ENCODE data around the gene EEF2.
"Not testable (repeated sequence)": the region's sequence is repeated elsewhere in the genome, so short reads cannot be mapped to it uniquely, and the experiment has no call there.

The EEF2 gene

DNA sequence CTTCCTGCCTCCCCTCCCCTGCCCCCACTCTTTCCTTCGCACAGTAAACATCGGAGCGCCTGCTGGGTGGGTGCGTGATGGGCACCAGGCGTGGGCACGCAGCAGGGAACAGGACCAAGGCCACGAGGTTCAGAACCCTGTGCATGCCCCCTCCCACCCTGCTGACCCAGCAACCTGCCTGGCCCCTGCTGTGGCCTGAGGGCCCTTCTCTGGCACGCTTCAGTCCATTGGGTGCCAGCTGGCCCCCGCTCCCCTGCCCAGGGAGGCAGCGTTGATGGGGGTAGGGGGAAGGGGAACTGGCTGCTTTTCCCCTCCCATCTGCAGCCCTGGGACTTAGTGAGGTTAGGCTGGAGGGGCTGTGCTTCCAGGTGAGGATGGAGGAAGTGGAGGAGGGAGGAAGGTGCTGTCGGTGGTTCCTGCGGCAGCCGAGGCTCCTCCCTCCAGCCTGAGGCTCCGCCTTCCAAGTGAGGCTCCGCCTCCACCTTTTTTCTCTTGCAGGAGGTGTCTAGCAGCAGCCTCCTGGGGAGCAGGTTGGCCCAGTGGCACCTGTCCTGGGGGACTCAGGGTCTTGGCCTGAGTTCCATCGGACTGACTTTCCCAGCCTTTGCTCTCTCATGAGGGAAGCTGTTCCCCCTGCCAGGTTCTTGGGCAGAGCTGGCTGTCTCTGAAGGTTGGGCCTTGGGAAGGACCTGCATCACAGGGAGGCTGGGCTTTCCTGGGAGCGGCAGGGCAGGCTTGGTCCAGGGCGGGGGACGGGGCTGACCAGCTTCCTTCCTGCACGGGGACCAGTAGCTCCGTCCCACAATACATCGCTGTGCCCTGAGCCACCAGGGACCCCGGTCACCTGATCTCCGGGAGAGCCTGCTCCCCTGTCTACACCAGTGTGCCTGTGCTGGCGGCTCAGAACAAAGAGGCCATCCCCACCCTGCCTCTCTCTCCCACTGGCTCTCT is 29.6 kb upstream of the EEF2 start:
- no peak for FAIRE-seq

DNA sequence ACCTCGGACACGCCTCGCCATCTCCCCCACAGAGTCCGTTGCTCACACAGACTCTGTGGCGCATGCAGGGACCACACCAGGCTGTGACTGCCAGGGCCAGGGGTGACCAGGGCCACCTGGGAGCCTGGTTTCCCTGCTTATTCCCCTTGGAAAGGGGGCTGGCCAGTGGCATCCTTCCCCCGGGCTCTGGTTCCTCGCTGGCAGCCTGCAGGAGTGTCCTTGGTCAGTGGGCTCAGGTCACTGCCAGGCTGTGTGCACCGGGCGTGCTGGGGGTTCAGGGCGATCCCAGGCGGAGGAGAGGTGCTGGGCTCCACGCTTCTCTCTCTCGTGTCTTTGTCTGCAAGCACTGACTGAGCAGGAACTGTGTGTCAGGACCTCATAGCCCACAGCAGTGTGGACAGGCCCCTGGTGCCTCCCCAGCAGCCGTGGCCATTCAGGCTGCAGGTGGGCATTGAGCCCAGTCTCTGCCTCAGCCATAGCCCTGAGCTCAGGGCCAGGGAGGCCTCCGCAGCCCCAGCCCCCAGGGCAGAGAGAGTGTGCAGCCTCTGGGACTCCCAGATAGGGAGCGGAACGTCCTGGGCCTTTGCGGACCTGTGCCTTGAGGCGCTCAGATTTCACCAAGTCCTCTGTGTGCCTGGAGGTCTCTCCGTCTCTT is 28.8 kb upstream of the EEF2 start:
- no peak for FAIRE-seq

DNA sequence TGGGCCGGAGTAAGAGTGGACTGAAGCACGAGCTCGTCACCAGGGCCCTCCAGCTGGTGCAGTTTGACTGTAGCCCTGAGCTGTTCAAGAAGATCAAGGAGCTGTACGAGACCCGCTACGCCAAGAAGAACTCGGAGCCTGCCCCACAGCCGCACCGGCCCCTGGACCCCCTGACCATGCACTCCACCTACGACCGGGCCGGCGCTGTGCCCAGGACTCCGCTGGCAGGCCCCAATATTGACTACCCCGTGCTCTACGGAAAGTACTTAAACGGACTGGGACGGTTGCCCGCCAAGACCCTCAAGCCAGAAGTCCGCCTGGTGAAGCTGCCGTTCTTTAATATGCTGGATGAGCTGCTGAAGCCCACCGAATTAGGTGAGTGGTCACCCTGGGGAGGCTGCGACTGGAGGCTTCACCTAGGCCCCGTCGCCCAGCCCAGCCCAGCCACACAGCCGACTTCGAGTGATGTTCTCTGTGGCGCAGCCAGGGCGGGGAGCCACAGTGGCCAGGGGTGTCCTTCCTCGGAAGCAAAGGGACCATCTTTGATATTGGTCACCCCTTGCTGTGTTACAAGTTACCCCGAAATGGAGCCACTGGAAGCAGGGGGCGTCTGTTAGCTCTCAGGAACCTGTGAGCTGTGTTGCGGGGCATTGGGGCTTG is 27.8 kb upstream of the EEF2 start:
- FAIRE-seq = no peak

DNA sequence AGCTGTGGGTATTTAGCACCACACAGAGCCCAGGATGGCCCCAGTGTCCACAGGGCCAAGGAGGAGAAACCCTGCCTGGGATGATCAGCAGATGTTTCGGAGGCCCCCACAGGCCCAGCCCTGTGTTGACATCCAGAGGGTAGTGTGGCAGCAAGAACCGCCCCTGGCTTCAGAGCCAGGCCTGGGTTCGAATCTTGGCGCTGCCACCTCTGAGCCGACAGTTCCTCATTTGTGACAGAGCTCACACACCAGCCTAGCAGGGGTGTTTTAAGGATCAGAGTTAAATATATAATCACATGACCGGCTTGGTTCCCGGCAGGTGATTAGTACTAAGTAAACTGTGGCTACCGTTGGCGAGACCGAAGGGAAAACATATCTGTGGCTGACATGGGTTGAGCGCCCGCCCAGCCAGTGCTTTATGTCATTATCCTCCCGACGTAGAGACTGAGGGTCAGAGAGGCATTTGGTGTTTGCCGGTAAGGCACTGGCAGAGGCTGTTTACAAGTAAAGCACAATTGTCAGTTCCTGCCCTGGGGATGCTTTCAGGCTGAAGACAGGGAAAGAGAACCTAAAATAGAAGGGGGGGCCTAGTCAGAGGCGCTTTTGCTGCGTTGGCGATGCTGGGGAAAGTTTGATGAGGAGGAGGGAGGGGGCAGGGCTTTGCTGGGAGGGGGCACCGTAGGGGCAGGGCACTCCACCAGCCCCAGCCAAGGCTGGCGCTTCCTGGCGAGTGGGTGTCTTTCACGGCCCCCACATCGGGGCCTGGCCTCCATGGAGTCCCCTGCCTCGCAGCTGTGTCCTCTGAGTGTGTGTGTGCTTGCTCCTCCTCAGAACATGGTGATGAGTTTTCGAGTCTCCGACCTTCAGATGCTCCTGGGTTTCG is 27.1 kb upstream of the EEF2 start:
- FAIRE-seq = no peak

DNA sequence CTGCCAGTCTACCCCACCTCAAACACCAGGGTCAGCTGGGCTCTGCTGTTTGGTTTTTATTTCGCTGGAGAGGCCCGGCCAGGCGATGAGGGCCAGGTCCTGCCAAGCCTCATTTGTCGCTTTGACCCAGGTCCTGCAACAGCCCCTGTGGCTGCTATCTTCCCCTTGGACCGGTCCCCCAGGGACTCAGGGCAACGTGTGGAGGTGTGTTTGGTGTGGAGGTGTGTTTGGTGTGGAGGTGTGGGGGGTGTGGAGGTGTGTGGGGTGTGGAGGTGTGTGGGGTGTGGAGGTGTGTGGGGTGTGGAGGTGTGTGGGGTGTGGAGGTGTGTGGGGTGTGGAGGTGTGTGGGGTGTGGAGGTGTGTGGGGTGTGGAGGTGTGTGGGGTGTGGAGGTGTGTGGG is 26.2 kb upstream of the EEF2 start:
- FAIRE-seq = not testable (repeated sequence)

DNA sequence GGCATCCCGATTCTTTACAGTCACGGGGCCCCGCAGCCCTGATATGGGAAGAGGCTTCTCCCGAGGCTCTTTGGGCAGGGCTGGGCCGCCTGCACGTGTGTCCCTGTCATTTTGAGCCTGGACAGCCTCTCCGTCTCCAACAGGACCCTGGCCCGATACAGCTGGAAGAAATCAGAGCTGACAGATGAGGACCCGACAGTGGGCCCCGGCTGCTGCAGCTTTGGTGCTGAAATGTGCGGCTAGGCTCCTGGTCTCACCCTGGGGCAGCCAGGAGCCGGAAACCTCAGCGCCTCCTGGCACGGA is 25.5 kb upstream of the EEF2 start:
- no peak for FAIRE-seq

DNA sequence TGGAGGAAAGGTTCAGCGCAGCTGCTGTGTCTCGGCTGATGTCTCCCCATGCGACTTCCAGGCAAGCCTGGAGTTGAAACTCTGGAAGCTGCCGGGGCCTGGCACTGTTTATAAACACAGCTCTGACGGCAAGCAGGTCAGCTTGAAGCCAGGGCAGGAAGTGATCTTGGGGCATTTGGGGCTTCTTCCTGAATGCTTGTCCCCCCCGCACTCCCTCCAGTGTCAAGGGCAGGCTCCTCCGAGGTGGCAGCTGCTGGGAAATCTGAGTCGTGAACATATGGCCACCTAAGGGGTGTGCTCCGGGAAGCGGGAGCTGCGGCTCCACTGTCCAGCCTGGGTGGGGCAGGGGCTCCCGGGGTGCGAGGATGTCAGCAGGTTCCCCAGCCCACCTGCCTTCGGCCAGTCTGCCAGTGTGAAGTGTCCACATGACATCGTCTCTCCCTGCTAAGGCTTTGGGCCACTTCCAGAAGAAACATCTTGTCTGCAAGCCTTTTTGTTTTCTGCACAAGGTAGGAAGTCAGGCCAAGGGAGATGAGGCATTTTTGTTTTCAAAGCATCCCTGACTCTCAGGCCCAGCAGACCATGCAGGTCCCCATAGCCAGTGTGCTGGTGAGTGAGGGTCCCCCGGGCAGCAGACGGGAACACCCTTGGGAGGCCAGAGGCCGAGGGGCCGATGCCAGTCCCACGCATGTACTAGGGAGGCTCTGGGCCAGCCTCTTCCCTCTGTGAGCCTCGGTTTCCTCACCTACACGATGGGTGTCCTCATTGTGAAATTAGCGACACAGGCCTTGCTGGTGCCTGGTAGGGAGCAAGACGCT is 24.9 kb upstream of the EEF2 start:
- FAIRE-seq = no peak

DNA sequence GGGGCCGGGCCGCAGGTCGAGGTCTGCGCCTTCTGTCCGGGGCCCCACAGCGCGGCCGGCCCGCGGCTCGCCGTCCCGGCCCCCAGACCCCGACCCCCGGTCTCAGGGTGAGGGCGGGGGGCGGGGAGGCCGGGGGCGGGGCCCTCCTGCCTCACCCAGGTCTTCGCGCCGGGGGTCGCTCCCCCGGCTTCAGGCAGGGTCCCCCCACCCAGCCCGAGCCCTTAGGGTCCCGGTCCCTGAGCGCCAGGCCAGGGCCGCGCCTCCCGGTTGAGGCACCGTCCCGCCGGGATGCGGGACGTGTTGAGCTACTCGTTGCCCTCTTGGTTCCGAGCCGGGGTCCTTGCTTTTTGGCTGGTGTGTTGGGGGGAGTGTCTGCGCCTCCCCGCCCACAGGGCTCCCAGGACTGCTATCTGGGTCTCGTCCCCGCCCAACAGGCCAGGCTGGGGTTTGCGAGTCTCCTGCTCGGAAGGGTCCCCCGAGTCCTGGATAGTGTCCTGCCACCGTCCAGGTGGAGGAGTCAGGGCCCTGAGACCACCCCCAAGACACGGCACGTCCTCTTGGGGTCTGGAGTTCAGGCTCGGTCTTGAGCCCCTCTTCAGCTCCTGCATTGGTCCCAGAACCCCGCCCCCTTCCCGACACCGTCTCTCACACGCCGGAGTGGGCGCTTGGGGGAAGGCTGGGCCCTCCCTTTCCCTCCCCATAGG is 22.7 kb upstream of the EEF2 start:
- no peak for FAIRE-seq

DNA sequence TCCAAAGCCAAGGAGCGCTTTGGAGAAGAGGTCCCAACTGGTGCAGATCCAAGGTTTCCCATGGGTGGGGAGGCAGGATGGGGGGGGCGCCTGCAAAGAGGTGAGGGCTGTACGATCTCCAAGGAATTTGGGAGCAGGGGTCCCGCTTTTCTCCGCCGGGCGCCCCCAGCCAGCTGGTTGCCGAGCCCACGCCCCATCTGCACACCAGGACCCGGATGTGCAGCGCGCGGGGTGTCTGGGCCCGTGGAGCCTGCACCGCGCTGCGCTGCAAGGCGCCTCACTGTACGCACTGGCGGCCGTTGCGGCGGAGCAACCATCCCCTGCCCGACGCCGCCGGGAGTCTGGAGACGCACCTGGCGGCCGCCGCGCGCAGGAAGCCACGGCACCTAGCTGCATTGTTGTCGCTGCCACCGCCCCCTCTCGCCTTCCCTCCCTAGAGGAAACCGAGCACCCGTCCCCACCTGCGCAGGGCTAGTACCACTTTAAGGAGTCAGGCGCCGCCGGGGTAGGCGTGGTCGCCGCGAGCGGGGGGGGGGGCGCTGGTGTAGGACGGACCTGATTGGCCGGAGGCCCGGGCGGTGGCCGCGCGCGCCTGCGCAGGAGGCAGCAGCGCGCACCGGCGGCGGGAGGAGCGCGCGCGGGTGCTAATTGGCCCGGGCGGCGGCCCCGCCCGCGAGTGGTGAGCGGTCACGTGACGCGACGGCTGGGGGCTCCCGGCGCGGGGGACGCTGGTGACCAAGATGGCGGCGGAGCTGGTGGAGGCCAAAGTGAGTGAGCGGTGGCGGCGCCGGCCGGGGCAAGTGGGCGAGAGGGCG is 22.0 kb upstream of the EEF2 start, which contains the start of gene PIAS4:
PIAS4 (plus strand) TSS at position 716 of the 815 bp plus-strand sequence; CDS start at position 741, 25 bp downstream.
- no peak for FAIRE-seq

DNA sequence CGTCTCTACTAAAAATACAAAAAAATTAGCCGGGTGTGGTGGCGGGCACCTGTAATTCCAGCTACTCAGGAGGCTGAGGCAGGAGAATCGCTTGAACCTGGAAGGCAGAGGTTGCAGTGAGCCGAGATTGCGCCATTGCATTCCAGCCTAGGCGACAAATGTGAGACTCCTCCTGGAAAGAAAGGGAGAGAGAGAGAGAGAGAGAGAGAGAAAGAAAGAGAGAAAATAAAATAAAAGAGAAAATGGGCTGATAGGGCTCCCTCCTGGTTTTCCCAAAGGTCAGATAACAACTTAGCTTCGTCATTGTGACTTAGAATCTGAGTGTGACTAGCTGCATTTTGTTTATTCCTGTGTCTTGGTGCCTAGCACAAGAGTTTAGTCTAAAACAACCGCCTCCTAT is 20.2 kb upstream of the EEF2 start:
- not testable (repeated sequence) for FAIRE-seq

DNA sequence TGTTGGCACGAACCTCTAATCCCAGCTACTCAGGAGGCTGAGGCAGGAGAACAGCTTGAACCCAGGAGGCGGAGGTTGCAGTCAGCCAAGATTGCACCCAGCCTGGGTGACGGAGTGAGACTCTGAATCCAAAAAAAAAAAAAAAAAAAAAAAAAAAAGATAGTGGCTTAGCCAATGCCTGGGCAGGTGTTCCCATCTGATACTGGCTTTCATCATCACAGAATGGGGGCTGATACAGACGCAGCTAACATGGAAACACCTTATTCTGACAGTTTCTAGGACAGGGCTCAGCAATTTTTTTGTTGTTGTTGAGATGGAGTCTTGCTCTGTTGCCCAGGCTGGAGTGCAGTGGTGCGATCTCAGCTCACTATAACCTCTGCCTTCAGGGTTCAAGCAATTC is 15.5 kb upstream of the EEF2 start:
- not testable (repeated sequence) for FAIRE-seq

DNA sequence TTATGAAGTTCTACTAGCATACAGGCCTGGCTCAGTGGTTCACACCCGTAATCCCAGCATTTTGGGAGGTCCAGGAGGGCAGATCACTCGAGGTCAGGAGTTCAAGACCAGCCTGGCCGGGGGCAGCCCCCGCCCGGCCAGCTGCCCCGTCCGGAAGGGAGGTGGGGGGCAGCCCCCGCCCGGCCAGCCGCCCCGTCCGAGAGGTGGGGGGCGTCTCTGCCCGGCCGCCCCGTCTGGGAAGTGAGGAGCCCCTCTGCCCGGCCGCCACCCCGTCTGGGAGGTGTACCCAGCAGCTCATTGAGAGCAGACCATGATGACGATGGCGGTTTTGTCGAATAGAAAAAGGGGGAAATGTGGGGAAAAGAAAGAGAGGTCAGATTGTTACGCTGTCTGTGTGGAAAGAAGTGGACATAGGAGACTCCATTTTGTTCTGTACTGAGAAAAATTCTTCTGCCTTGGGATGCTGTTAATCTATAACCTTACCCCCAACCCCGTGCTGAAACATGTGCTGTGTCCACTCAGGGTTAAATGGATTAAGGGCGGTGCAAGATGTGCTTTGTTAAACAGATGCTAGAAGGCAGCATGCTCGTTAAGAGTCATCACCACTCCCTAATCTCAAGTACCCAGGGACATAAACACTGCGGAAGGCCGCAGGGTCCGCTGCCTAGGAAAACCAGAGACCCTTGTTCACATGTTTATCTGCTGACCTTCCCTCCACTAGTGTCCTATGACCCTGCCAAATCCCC is 13.6 kb upstream of the EEF2 start:
- FAIRE-seq = not testable (repeated sequence)

DNA sequence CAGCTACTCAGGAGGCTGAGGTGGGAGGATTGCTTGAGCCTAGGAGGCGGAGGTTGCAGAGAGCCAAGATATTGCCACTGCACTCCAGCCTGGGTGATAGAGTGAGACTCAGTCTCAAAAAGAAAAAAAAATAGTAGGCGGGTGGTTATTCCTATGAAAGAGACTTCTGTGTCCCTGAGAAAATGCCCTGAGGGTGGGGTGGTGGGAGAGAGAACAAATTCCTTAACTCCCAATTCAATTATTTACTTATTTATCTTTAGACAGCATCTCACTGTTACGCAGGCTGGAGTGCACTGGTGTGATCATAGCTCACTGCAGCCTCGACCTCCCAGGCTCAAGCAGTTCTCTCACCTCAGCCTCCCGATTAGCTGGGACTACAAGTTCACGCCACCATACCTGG is 10.3 kb upstream of the EEF2 start:
- no peak for FAIRE-seq

DNA sequence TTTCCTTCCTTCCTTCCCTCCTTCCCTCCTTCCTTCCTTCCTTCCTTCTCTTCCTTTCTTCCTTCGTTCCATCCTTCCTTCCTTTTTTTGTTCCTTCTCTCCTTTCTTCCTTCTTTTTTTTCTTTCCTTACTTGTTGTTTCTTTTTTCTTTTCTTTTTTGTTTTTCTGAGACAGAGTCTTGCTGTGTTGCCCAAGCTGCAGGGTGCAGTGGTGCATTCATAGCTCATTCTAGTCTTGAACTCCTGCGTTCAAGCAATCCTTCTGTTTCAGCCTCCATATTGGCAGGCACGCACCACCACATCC is 5.5 kb upstream of the EEF2 start:
- no peak for FAIRE-seq

DNA sequence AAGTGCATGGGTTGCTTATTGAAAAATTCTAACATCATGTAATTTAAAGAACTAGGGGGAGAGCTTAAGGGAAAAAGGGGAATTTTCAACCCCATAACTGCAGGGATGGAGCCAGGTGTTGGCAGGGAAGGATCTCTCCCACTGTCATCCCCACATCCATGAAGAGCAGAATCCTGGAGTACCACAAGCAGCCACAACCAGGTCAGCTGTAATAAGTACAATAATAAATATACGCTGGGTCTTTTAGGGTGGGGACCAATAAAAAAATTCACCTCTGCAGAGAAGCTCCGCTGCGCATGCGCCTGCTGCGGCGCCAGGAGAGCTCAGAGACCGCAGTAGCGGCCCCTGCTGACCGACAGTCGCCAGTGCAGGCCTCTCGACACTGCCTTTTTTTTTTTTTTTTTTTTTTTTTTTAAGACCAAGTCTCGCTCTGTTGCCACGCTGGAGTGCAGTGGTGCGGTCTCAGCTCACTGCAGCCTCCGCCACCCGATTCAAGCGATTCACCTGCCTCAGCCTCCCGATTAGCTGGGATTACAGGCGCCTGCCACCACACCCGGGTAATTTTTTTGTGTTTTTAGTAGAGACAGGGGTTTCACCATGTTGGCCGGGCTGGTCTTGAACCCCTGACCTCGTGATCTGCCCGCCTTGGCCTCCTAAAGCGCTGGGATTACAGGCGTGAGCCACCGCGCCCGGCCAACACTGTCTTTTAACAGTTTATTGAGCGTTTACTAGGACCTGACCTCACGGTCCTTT is 2.5 kb upstream of the EEF2 start:
- FAIRE-seq = no peak

DNA sequence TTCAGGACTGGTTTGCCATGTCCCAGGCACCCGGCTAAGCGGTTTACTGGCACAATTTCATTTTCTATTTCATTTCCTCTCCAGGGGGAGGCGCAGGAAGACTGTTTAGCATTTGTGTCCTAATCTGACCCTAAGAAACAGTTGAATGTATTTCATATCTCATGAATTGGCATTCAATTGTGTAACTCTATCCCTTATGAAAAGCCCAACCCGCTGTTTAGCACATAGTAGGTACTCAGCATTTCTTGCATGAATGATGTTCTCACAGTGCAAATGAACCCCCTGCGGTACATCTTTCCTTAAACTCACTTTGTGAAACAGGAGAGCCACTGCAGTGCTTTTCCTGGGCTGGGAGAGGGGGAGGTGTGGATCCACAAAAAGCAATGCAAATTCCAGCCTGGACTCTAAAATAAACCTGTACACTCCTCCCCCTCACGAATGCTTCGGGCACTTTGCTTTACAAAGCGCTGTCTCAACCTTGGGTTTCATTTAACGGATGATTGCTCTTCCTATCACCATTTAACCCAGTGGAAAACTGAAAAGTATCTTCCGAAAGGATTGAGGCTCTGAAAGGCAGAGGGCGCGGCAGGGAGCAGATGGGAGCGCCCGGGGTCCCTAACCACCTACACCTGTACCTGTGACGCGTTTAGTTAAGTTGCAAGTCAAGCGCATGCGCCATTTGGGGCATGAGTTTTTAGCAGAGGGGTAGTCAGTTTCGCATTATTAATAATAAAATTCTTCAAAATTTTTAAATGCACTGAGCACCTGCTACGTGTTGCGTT is 1.2 kb upstream of the EEF2 start:
- FAIRE-seq = no peak

DNA sequence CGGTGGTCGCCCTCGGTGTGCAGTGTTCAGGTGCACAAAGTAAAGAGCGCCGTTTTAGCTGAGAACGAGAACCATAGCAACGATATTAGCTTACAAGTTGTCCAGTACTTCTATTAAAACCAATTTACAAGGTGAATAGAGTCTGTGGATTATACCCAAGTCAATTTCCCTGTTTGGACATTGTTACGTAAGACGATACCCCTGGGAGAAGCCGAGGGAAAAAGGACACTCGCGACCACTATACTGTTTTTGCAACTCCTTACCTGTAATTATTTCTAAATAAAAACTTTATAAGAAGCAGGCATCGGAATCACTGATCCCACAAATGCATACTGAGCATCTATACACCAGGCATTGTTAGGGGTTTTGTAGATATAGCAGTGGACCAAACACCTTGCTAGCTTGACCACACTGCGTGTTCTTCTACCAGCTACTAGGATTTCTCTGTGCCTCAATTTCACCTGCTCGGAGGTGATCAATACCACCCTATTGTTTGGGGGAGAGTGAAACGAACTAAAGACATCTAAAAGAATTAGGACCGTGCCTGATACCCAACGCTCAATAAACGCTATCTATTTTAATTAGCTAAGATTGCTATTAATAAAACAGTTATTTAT is 488 bp upstream of the EEF2 start:
- no peak for FAIRE-seq

DNA sequence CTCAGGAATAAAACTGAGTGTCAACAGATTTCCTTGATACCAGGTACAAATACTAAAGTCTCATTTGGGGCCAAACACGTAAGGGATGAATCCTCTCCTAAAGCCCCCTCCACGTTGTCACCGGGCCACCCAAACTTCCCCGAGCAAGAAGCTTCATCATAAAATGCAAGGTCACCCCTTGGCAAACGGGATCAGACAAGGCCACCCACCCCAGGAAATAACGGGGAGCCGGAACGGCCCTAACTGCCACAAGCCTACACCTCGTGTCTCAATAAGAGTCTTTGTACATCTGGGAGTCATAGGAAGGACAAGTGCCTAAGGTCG is 717 bp downstream of the EEF2 start:
- FAIRE-seq = no peak
